Loucy (cell line): ENCODE data around the gene ABLIM1.

Experiments
- CTCF ChIP-seq: fragments of 200-600 bp; sonication (generic); conservative IDR thresholded peaks from 2 replicates; pipeline ENCODE4 v1.5.1; 2014; ENCODE audit warnings: mild to moderate bottlenecking, antibody characterized with exemption, low read length
- EZH2phosphoT487 ChIP-seq: fragments of 200-600 bp; IDR thresholded peaks from 2 replicates; pipeline ENCODE4 v1.6.1; 2018; ENCODE audit warnings: antibody characterized with exemption, mild to moderate bottlenecking, moderate library complexity, borderline replicate concordance

GRCh38 chr10:114609518-114610426, 48.3 kb downstream of the ABLIM1 start:
- TF ChIP-seq CTCF (no peak), EZH2phosphoT487 (no peak)
